Endothelial cell of umbilical vein (primary cell): ENCODE data around the gene STMP1. TPM values are rescaled to one million over a fixed set of nuclear protein-coding genes. Genes with fewer than 3 reads are reported as not detected.

Experiments used
- BruUV-seq: library from RNA; stranded (reverse); fragments of 400-500 nt; replicated peaks from 2 replicates; lab custom pipeline; 2021; lab: Mats Ljungman, UMichigan
- CTCF ChIA-PET: fragments of 300-600, 350-600 bp; sonication (Branson Sonifier 250); formaldehyde crosslinking; loops from one replicate; lab custom pipeline; 2021; ENCODE audit warnings: antibody characterized with exemption, inconsistent platforms; lab: Charles Lee
- POLR2A ChIA-PET: fragments of 300-600, 350-600 bp; sonication (Branson Sonifier 250); formaldehyde crosslinking; loops from one replicate; lab custom pipeline; 2021; ENCODE audit warnings: antibody characterized with exemption, inconsistent platforms; lab: Charles Lee
- DNase-seq: peaks from one replicate; pipeline ENCODE4 v3.0.0-alpha.2; 2011; ENCODE audit warnings: low read depth, low spot score
- FAIRE-seq: peaks from 2 replicates; lab custom pipeline; 2011; peaks lifted over from hg19 to GRCh38; lab: Jason Lieb, UNC
- H2AFZ ChIP-seq: 2 replicates; pipeline ENCODE4 v1.6.0; 2012; ENCODE audit warnings: low read depth, low read length, control low read depth, inconsistent platforms
- H3K27ac ChIP-seq: 2 replicates; pipeline ENCODE4 v1.5.1; 2011; ENCODE audit warnings: low read depth, mild to moderate bottlenecking, control low read depth, low read length, moderate library complexity; ENCODE audit not compliant: insufficient read depth
- H3K27me3 ChIP-seq, 2 experiments: 2 replicates each; pipeline versions ENCODE4 v1.6.0 to v1.6.1; 2011; ENCODE audit warnings: low read length in 2 of 2, mixed read lengths in 1 of 2; ENCODE audit not compliant: control insufficient read depth in 2 of 2, insufficient read depth in 2 of 2
- H3K36me3 ChIP-seq, 2 experiments: 2 replicates in 1 of 2; 3 replicates in 1 of 2; pipeline ENCODE4 v1.5.1; 2011; ENCODE audit warnings: low read length in 2 of 2, mild to moderate bottlenecking in 1 of 2, moderate library complexity in 1 of 2; ENCODE audit not compliant: control insufficient read depth in 2 of 2, insufficient read depth in 2 of 2; ENCODE audit errors: extremely low read depth in 1 of 2
- H3K4me1 ChIP-seq: 3 replicates; pipeline ENCODE4 v1.5.1; 2011; ENCODE audit warnings: mild to moderate bottlenecking, low read length; ENCODE audit not compliant: control insufficient read depth, insufficient read depth; ENCODE audit errors: extremely low read depth
- H3K4me2 ChIP-seq: 2 replicates; pipeline ENCODE4 v1.6.1; 2011; ENCODE audit warnings: low read length, control low read depth, mixed read lengths; ENCODE audit not compliant: insufficient read depth
- H3K4me3 ChIP-seq, 3 experiments: fragments of 200-600 bp in 1 of 3; sonication (generic), shearing (Covaris generic) in 1 of 3; replicated peaks in 1 of 3; 2 replicates each; pipeline ENCODE4 v1.5.1; 2011 to 2016; ENCODE audit warnings: control low read depth in 3 of 3, low read length in 3 of 3, mild to moderate bottlenecking in 2 of 3, inconsistent platforms in 1 of 3, low read depth in 1 of 3, moderate library complexity in 1 of 3; ENCODE audit not compliant: insufficient read depth in 1 of 3
- H3K79me2 ChIP-seq: 2 replicates; pipeline ENCODE4 v1.6.0; 2012; ENCODE audit warnings: low read length, inconsistent platforms; ENCODE audit not compliant: control insufficient read depth, insufficient read depth
- H3K9ac ChIP-seq: replicated peaks from 2 replicates; pipeline ENCODE3; 2011; ENCODE audit warnings: low read length, control low read depth; ENCODE audit not compliant: insufficient read depth; ENCODE audit errors: extremely low read depth
- H3K9me1 ChIP-seq: replicated peaks from 3 replicates; pipeline ENCODE4 v1.6.0; 2011; ENCODE audit warnings: mild to moderate bottlenecking, low read length; ENCODE audit not compliant: control insufficient read depth, insufficient read depth; ENCODE audit errors: extremely low read depth
- H3K9me3 ChIP-seq: replicated peaks from 2 replicates; pipeline ENCODE4 v1.5.1; 2012; ENCODE audit warnings: low read length, inconsistent platforms; ENCODE audit not compliant: control insufficient read depth, insufficient read depth
- H4K20me1 ChIP-seq: replicated peaks from 2 replicates; pipeline ENCODE3; 2011; ENCODE audit warnings: mild to moderate bottlenecking, low read length; ENCODE audit not compliant: control insufficient read depth, insufficient read depth; ENCODE audit errors: extremely low read depth
- EZH2 ChIP-seq: IDR thresholded peaks from 2 replicates; pipeline ENCODE4 v1.6.1; 2012; ENCODE audit warnings: borderline replicate concordance, low read depth, mild to moderate bottlenecking, moderate library complexity, low read length, inconsistent platforms; ENCODE audit not compliant: severe bottlenecking
- FOS ChIP-seq: IDR thresholded peaks from 2 replicates; pipeline ENCODE4 v1.6.1; 2011; ENCODE audit warnings: mild to moderate bottlenecking, low read length, moderate library complexity, borderline replicate concordance; ENCODE audit not compliant: insufficient read depth
- GATA2 ChIP-seq: IDR thresholded peaks from 2 replicates; pipeline ENCODE4 v1.7.0; 2011; ENCODE audit warnings: low read depth, mild to moderate bottlenecking, moderate library complexity, mixed read lengths, low read length; ENCODE audit not compliant: insufficient read length, insufficient read depth
- JUN ChIP-seq: IDR thresholded peaks from 2 replicates; pipeline ENCODE4 v1.6.1; 2011; ENCODE audit warnings: borderline replicate concordance, low read depth; ENCODE audit not compliant: insufficient read length, insufficient read depth
- MAX ChIP-seq: IDR thresholded peaks from 2 replicates; pipeline ENCODE4 v1.6.1; 2011; ENCODE audit not compliant: insufficient read depth, insufficient read length
- POLR2AphosphoS5 ChIP-seq: IDR thresholded peaks from 2 replicates; pipeline ENCODE4 v1.6.1; 2012; ENCODE audit warnings: low read depth, mild to moderate bottlenecking, control low read depth, low read length, moderate library complexity; ENCODE audit not compliant: insufficient read depth
- dilution Hi-C: fragments of 300-500 bp; cut with MboI; formaldehyde crosslinking; loops from one replicate; pipeline ENCODE4 v1.15.0; 2019; ENCODE audit warnings: low sequenced_read_pairs; ENCODE audit not compliant: extremely low pct_ligation_motif_present
- intact Hi-C: fragments of 100-400 bp; cut with micrococcal nuclease; formaldehyde crosslinking; loops from one replicate; pipeline ENCODE4 v1.10.0; 2022
- polyA plus RNA-seq, 4 experiments: library from polyadenylated mRNA; depleted of rRNA in 3 of 4; stranded (reverse) in 3 of 4; unstranded in 1 of 4; fragments of >200 nt; gene quantifications; 2 replicates each; pipeline versions ENCODE4 v1.2.1 to v1.2.3, GENCODE V29; 2011 to 2012; ENCODE audit warnings: missing spikeins in 1 of 4
- total RNA-seq: library from RNA; stranded (reverse); gene quantifications from 2 replicates; pipeline ENCODE4 v1.2.3, GENCODE V29; 2021
- TF ChIP-seq, protein P1 (sequence below), 2 donors: IDR thresholded peaks; 1 replicate in 1 of 2; 2 replicates in 1 of 2; pipeline ENCODE4 v1.5.1; 2011; ENCODE audit warnings: low read length in 2 of 2, mild to moderate bottlenecking in 2 of 2, moderate library complexity in 2 of 2, control low read depth in 1 of 2, inconsistent platforms in 1 of 2, low read depth in 1 of 2; ENCODE audit not compliant: insufficient read depth in 1 of 2; ENCODE audit errors: extremely low read depth in 1 of 2

Gene STMP1
- total and polyA plus RNA-seq, 2 donors (not counting 3 experiments of a cell fraction or from before 2014, with no cell fraction given), result 17.1 to 31.3 TPM

- H4K20me1 ChIP-seq, result no peaks in the 10 kb centered on the region
- H3K27ac ChIP-seq, result peak overlapping the region; percentile 86
- BruUV-seq, result no TSS peak
- H3K9ac ChIP-seq, result peak overlapping the region; percentile 78
- DNase-seq, result peak; percentile 88
- no peaks in the 10 kb centered on the region for H3K9me3 ChIP-seq
- H3K36me3 ChIP-seq, result no peaks in the 10 kb centered on the region
- ChIA-PET POLR2A (interaction anchor here (0.5 kb wide), 1 partner anchor 30 kb away, joined by 3 read pairs; no protein-coding TSS in a partner anchor), CTCF (interaction anchor here (0.5 to 5.7 kb wide), 5 partner anchors 13 to 385 kb away, joined by 3 to 51 read pairs (median 5); no protein-coding TSS in a partner anchor)
- peaks cover 12% of the 10 kb centered on the region for H3K79me2 ChIP-seq
- no peaks in the 10 kb centered on the region for H3K9me1 ChIP-seq
- H3K4me2 ChIP-seq, result peak overlapping the region; percentile 61
- H3K4me3 ChIP-seq, result no peak overlapping the region
- H3K4me1 ChIP-seq, result peaks cover 33% of the 10 kb centered on the region
- H3K27me3 ChIP-seq, result no peaks in the 10 kb centered on the region
- dilution Hi-C loops, result no loop called here
- no peak for TF ChIP-seq POLR2AphosphoS5
- TF ChIP-seq FOS, result no peak
- TF ChIP-seq, protein P1, sequence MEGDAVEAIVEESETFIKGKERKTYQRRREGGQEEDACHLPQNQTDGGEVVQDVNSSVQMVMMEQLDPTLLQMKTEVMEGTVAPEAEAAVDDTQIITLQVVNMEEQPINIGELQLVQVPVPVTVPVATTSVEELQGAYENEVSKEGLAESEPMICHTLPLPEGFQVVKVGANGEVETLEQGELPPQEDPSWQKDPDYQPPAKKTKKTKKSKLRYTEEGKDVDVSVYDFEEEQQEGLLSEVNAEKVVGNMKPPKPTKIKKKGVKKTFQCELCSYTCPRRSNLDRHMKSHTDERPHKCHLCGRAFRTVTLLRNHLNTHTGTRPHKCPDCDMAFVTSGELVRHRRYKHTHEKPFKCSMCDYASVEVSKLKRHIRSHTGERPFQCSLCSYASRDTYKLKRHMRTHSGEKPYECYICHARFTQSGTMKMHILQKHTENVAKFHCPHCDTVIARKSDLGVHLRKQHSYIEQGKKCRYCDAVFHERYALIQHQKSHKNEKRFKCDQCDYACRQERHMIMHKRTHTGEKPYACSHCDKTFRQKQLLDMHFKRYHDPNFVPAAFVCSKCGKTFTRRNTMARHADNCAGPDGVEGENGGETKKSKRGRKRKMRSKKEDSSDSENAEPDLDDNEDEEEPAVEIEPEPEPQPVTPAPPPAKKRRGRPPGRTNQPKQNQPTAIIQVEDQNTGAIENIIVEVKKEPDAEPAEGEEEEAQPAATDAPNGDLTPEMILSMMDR (IDR thresholded peaks at IDR 0.05; ENCODE audit: extremely low read depth in 1 of 2, insufficient read depth in 1 of 2, low read depth in 1 of 2, low read length in 2 of 2), result no peak
- TF ChIP-seq EZH2, result no peak
- TF ChIP-seq GATA2, result no peak
- TF ChIP-seq JUN, result no peak
- TF ChIP-seq MAX, result no peak
- peak overlapping the region; percentile 94 for H2AFZ ChIP-seq
- intact Hi-C loops, result no loop called here
- no peak for FAIRE-seq
Measured at GRCh38 chr7:135659159-135659846, 3.0 kb upstream of the STMP1 start.
